Prostate gland (tissue), 2 donors: Measurements from ENCODE around the gene GDF7.

ENCODE experiments used
- CTCF ChIP-seq, 4 experiments: fragments of 200-600 bp in 2 of 4; fragments of 450-650 bp in 2 of 4; sonication (generic) in 2 of 4; IDR thresholded peaks; 1 replicate in 3 of 4; 2 replicates in 1 of 4; pipeline ENCODE4 v1.5.1; 2016 to 2019; ENCODE audit warnings: antibody characterized with exemption in 4 of 4, mild to moderate bottlenecking in 2 of 4, moderate library complexity in 2 of 4
- POLR2A ChIP-seq: fragments of 450-650 bp; IDR thresholded peaks from one replicate; pipeline ENCODE4 v1.6.1; 2016; ENCODE audit warnings: antibody characterized with exemption, mild to moderate bottlenecking
- POLR2AphosphoS5 ChIP-seq: sonication (generic); formaldehyde crosslinking; IDR thresholded peaks from one replicate; pipeline ENCODE4 v1.6.1; 2017; ENCODE audit warnings: antibody characterized with exemption

GRCh38 chr2:20619624-20620024, 47.3 kb upstream of the GDF7 start:
- TF ChIP-seq CTCF (IDR thresholded peaks at IDR 0.05), result no peak
- no peak for TF ChIP-seq POLR2A
- no peak for TF ChIP-seq POLR2AphosphoS5
